ENCODE results near the gene CD2.

DNA sequence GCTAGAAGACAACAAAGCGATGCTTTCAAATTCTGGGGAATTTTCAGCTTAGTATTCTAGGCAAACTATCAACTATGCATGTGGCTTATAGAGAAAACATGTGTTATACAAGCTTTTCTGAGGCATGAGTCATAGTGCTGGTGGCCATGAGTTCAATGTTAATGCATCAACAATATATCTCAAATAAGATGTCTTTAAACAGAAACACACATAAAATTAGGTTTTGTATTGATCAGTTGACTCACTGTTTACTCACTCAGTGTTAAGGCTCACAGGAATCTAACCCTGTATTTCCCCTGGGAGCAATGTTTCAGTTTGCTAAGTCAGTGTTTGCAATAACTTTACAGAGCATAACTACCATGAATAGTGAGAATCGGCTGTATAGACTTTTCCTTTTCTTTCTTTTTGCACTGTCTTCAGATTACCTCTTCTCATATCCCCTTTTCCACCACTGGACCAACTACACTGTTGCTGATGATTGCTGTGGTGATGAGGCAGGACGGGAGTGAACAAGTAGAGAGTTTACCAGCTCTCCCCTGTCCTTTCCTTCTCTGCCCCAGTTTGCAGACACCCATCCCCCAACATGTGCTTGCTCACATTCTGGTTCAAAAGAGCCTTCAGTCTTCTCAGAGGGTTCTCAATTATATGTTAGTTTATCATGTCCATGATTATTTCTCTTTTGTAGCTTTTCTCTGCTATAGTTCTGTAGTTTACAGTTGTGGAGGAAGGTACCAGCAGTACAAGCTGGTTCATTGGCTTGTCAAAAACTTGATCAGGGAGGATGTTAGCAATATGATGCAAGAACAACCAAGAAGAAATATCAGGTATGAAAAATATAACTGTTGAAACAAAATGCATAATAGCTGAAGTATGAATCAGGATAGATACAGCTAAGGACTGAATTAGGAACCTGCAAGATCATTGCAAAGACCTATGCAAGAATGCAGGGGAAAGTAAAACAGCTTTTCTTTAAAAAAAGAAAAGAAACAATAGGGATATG lies 23.9 kb downstream of the CD2 start:
- TF ChIP-seq CTCF (IDR thresholded peaks at IDR 0.05; ENCODE audit: borderline replicate concordance, extremely low read depth, low read length, poor library complexity, severe bottlenecking) (no peak), EZH2 (IDR thresholded peaks at IDR 0.05; ENCODE audit: borderline replicate concordance, low read depth, low read length, severe bottlenecking) (no peak)
